D341Med (cell line): ENCODE results near the gene NSG2.
"Not testable (repeated sequence)": the region's sequence is repeated elsewhere in the genome, so short reads cannot be mapped to it uniquely, and the experiment has no call there.

ENCODE experiments used
- DNase-seq: peaks from one replicate; pipeline ENCODE4 v3.0.0; 2012; ENCODE audit warnings: low spot score

Gene NSG2

DNA sequence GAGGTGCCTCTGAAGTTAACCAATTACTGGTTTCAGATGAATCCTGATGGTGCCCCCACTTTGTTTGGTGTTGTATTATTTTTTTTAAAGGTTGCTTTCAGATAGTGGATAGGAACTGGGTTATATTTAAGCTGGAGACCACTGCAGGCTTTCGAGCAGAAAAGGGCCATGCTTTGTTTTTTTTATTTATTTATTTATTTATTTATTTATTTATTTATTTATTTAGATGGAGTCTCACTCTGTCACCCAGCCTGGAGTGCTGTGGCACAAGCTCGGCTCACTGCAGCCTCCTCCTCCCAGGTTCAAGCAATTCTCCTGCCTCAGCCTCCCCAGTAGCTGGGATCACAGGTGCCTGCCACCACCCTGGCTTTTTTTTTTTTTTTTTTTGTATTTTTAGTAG, 57.1 kb downstream of the NSG2 start:
- DNase-seq: not testable (repeated sequence)

DNA sequence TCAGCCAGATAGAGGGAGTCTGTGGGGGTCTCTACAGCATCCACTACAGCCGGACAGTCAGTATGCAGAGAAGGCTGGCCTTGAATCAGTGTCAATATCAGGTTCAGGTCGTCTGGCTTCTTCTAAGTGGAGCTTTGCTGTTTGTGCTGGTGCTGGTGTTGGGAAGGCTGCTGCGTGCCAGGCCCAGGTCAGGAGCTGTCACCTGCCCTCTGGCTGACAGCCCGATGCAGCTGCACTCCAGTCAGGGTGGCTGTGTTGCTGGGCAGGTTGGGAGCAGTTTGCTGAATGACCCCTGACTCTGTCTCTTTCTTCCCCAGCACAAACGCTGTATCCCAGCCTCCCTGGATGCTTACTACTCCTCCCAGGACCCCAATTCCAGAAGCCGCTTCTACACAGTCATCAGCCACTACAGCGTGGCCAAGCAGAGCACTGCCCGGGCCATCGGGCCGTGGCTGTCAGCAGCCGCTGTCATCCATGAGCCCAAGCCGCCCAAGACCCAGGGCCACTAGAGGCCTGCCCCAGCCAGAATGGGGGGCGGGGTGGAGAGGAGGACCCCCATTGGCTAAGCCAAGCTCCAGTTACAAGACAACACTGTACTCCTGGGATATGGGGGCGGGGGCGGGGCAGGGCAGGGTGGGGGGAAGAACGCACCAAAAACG, 61.6 kb downstream of the NSG2 start:
- no peak for DNase-seq

DNA sequence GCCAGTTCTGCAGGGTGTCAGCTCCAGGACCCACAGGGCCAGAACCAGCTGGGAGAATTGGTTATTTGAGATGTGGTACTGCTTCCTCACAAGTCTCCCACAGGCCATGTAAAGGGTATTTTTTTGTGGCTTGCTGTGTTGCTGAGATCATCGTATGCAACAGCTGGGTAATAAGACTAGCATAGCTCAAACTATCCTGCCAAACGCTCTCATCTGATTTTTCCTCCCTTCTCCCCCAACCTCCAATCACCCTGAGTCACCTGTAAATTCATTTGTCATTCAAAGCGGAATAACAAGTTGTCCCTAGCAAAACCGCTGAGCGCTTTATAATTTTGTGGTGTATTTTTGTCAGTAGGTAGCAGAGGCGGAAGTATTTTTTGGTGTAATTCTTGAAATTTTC, 63.2 kb downstream of the NSG2 start:
- DNase-seq: no peak

DNA sequence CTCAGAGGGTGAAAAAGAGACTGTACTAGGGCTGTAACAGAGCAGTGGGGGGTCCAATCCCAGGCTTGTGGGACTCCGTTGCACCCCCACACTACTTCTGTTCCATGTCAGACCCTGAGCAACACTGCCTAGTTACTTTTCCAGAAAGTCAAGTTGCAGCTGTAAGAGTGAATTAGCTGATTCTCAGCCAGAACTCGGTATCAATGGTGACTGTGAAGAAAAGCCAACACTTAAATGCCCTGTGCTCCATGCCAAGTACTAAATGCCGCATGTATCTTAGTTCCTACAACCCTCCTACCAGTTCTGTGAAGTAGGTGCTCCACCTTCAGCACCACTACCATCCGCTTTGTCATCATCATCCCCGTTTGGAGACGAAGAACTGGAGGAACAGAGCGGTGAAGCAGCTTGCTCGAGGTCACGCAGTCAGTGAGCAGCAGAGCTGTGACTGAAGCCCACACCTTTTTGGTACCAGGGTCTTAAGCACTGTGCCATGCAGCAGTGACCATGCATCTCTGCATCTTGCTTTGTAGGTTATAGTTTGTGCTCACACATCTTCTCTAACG, 64.3 kb downstream of the NSG2 start:
- no peak for DNase-seq

DNA sequence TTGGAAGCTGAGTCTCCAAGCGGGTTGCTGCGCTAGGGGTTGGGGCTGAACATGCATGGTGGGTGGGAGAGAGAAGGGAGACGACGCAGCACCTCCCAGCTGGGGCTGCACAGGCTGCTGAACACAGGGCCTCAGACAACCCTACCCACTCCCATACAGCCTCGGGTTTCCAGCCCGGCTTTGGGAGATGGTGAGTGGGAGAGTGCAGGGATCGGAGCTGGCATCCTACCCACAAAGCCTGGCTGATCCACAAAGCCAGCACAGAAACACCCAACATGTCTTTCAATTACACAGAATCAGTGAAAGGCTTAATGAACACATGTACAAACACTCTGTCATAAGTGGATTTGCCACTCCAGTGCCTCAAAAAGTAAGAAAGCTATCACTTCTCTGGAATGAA, 64.8 kb downstream of the NSG2 start:
- no peak for DNase-seq

DNA sequence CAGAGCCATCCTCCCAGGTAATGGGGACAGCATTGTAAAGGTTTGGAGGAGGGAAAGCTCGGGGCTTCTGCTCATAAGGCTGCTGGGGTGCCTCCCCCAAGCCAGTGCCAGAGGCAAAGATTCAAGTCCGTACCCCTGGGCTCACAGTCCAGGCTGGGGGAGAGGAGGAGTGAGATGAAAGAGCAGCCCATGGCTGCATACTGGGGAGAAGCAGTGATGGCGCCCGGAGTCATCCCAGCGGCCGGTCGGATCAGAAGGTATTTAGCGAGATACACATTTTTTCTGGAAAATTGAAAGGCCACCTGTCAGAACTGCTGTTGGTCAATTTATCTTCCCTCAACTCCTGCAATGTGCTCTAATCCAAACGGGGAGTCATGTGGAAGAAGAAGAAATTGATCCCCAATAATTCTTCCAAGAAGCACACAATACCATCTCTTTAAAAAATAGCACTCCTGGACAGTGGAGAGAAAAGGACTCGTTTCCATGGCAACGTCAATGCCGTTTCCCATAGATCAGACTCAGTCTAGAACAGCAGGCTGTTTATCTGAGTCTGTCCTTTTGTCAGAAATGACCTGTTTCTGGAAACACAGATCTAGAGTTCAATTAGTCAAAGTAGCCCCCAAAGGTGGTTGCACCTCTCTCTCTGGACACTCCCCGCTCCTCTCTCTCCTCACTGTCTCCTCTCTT, 65.9 kb downstream of the NSG2 start:
- no peak for DNase-seq

DNA sequence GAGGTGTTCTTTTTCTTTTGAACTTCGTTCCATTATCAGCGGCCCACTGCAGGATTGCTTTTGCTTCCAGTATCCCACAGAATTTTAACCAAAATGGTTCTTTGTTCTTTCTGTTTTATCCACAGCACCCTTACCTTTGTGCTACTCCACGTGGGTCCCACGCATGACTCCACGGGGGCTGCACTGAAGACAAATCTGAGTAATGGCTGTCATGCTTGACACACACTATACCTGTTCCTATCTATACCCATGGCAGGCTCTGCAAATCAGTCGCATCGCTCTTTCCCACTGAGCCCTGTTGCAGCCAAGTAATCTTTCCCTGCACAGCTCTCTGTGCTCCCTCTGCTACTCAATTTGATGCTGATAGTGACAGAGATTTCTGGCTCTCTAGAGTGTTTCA, 69.7 kb downstream of the NSG2 start:
- DNase-seq: no peak

DNA sequence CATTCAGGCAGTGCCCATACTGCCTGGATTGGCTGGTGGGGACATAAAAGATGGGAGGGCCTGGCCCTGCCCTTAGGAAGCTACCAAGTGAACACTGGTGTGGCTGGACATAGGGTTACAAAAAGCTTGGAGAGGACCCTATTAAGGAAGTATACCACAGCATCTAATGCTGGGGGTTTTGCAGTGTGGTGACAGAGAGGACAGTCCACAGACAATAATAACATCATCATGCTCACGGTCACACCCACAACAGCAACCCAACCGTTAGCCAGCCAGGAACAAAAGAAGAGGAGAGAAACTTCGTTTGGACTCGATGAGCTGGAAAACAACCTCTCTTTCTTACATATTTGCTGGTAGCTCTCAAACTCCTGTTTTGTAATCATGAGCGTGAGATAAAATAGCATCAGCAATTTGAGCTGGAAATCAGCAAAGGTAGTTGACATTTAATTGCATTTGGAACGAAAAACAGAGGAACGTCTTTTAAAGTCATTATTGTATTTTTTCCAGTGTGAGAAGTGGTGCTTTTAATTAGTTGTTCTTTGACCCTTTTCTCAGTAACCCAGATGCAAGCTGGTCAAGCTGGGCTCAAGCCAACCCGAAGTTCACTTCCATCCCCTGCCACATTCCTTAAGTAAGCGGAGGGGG, 73.4 kb downstream of the NSG2 start:
- no peak for DNase-seq

DNA sequence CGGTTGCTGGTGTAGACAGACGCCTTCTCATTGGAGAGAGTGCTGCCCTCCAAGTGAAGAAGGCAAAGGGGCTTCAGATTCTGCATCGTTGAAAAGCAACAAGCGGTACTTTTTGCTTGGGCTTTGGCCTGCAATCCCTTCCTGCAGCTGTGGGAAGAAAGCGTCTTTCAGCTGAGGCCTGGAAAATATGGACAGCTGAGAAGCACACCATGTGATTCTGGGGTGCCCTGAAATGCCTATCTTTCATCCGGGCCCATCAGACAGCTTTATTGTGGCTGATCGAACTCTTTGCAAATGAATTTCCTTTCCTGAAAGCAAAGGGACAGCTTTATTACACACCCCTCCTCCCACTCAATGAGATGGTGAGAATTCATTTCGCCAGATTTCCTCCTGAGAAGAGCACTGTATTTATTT, 74.0 kb downstream of the NSG2 start:
- no peak for DNase-seq

DNA sequence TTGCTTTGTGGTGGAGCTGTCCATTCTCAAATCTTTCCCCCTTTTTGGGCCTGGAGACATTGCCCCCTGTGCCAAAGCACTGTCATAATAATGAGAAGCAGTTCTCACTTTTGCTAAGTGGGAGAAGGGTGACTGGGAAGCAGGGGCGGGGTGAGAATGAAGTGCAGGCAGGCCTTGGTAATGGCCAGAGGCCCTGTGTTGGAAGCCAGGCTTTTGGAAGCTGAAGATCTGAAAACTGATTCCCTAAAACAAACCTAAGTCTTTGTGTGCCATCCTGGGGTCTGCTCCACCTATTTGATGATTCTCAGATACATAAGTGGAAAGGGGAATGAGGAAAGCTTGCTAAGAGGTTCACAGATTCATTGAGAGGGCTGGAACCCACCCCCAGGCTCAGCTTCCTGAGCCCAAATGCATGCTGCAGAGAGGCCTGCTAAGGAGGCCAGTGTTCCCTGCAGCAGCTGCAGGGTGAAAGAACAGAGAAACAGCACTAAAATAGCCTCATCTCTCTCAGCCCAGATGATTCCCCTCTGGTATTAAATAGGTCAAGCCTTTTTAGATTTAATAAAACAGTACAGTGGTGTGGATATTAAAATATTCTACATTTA, 75.0 kb downstream of the NSG2 start:
- DNase-seq: no peak

DNA sequence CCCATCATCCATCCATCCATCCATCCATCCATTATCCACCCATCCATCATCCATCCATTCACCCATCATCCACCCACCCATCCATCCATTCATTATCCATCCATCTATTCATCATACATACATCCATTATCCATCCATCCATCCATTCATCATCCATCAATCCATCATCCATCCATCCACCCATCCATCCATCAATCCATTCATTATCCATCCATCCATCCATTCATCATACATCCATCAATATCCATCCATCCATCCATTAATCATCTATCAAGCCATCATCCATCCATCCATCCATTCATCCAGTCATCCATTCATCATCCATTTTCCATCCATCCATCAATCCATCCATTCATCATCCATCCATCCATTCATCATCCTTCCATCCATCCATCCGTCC, 89.0 kb downstream of the NSG2 start:
- DNase-seq: no peak

DNA sequence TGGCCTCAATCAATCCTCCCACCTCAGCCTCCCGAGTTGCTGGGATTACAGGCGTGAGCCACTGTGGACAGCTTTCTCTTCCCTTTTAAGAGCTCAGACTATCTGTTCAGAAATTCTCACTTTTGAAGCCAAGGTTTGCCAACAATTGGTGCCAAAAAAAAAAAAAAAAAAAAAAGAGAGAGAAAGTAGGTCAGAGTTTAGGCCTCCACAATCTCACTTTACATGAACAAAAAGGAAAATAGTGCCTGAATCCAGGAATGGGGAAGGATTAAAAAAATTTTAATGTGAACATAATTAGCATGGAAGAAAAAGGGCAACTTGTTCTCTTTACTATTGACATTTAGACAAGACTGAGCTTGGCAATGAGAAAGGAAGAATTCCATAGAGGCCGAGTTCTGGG, 94.1 kb downstream of the NSG2 start:
- no peak for DNase-seq

DNA sequence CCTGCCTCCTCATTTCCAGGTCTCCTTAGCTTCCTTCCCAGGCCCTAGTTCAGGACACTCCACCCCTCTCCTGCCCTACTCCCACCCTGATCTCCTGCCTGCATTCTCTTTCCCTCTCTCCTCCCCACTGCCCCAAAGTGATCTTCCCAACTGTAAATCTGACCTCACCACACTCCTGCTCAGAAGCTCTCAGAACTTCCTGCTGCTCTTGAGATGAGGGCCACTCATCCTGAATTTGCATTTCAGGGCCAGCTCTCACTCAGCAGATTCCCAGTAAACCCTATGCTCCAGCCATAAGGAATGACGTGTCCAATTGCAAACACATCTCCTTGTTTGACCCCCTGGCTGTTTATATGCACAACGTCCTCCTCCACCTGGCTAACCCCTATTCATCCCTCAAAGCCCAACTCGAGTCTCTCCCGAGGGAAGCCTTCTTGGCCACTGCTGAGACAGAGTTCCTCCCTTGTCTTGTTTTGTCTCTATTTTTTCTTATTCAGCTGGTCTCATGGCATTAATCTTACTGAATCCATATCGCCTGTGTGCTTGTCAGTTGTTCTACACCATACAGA, 95.0 kb downstream of the NSG2 start:
- no peak for DNase-seq

DNA sequence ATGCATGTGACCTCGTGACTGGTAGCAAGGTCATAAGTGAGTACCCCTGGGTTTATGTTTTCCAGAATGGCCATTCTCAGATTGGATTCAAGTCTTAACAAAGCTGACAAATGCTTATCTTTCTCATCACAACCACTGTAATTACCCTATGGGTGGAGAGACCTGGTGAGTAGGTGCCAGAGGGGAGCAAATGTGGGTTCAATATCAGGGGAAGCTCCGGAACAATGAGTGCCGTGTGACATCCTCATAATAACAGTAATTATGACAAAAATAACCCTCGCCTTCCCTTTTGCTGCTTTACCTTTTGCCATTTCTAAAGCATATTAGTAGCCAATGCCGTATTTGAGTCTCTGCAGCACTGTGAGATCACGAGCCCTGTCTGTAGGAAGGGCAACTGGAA, 95.9 kb downstream of the NSG2 start:
- DNase-seq: no peak

DNA sequence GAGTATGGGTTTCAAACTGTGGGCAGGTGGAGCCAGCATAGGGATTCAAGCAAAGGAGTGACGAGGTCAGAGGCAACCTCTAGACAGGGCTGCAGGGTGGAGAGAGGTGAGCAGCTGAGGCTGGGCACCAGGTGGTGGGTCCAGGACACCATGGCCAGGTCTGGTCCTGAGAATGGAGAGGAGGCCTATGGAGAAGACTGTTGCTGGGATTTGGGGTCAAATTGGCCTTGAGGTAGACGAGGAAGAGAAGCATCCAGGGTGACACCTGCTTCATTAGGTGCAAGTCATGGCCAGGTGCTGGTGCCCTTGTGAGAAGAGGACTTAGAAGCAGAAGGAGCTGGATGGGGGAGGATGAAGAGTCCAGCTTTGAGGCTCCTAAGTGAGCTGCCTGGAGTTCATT, 99.6 kb downstream of the NSG2 start:
- DNase-seq: no peak

DNA sequence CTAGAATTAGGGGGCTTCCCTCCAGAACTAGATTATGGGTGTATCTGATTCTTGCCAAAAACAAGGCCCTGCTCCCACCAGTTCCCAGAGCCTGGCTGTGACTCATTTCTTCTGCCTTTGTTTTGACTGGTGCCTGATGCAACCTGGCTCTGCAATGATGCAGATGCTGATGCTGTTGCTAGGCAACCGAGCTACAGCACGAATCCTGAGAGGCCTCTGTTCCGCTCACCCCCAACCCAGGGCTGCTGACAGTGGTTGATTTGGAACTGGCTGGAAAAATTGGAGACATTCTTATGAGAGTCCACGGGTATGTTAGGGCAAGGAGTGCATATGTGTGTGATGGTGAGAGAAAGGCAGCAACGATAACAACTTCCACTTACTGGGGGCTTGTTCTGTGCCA, 100.3 kb downstream of the NSG2 start:
- no peak for DNase-seq

DNA sequence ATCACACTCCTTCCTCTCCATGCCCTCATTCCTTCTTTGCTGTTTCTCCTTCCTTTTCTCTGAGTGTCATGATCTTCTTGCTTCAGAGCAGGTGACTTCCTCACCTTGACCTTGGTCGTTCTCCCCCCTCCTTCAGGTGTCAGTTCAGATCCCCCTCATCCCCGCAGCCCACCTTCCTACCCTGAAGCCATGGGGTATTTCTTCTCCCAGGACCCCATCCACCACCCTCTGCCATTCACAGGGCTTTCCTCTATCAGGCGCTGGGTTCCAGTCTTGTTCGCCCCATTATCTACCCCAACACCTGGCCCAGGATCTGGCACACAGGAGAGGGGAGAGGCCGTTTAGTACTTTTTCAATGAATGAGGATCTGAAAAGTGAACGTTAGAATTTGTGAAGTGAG, 101.0 kb downstream of the NSG2 start:
- no peak for DNase-seq

DNA sequence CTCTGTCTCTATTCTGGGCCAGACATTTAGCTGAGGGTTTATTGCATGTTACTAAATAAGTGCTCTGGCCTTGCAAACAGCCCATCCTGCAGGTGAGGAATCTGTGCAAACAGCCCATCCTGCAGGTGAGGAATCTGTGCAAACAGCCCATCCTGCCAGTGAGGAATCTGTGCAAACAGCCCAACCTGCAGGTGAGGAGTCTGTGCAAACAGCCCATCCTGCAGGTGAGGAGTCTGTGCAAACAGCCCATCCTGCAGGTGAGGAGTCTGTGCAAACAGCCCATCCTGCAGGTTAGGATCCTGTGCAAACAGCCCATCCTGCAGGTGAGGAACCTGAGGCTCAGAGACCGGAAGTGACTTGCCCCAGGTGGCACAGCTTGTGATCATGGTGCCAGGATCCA, 101.5 kb downstream of the NSG2 start:
- not testable (repeated sequence) for DNase-seq

DNA sequence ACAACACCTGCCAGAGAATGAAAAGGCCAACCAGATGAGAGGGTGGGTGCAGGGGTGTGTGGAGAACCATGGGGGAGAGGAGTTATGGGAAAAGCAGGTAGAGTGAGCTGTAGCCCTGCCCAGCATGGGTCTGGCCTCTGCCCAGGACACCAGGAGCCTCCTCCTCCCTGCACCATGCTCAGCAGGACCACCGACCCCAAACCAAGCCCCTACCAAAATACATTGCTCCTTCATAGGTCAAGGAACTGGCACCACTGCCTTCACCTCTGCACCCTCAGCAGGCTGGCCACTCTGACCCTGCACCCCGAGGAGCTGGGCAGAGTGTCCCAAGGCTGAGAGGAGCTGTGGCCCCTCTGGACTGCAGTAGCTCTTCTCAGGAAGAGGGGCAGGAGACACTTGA, 102.0 kb downstream of the NSG2 start:
- no peak for DNase-seq

DNA sequence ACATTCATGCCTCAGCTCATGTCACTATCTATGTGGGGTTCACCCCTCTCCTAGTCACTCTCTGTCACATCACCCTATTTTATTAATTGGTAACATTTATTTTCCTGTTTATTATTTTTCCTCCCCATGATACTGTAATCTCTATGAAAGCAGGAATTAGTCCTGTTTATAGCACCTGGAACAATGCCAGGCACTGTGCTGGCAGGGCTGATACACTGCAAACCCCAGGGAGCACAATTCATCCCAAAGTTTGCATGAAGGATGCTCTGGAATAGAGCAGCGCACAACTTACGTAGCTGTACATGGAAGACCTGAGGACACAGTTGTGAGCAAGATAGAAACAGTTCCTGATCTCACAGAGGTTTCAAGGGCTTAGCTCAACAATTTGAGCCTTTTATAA, 103.2 kb downstream of the NSG2 start:
- DNase-seq: no peak

DNA sequence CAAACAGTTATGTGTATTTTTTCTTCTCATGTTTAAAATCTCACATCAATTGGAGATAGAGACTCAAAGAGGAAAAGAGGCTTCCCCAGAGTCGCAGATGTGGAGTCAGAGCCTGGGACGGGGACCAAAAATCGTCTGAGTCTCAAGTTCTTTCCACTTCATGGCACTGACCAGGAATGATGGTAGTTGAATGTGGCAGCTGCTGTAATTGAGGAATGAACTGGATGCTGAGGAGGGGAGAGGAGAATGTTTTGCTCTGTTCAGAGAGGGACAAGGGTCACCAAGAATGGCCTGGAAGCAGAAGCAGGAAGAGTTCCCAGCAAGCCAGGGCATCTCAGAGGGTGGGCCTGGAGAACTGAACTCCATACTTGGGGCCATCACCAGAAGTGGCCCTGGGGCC, 103.9 kb downstream of the NSG2 start:
- DNase-seq: no peak

DNA sequence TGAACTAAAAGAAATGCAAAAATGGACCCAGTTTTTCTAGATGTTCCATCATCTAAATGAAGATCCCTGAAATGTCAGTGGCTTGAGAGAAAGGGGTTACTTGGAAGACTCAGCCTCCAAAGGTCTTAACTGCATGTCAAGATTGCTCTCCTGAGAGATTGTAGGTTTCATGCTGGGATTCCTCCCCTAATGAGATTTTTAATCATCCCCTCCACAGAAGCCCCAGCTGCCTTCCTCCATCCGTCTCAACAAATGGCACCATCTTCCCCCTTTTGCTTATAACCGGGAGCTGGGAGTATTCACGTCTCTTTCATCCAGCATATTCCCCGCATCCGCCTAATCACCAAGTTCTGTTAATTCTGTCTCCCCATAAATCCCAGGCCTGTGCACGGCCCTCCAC, 104.5 kb downstream of the NSG2 start:
- DNase-seq: no peak
